H1 (cell line): Measurements from ENCODE around the gene SEC24B. TPM values are rescaled to one million over a fixed set of nuclear protein-coding genes. Genes with fewer than 3 reads are reported as not detected.

Source experiments
- CTCF ChIA-PET: fragments of 300-600 bp; sonication (Branson Sonifier 250); formaldehyde crosslinking; loops from one replicate; lab custom pipeline; 2021; ENCODE audit not compliant: partially characterized antibody; lab: Charles Lee
- POLR2A ChIA-PET: fragments of 300-600 bp; sonication (Branson Sonifier 250); formaldehyde crosslinking; loops from one replicate; lab custom pipeline; 2021; ENCODE audit warnings: inconsistent platforms; ENCODE audit not compliant: partially characterized antibody; lab: Charles Lee
- DNase-seq, 2 experiments: peaks; one replicate each; pipeline versions ENCODE4 v3.0.0 to v3.0.0-alpha.2; 2010 to 2022; ENCODE audit warnings: low spot score in 2 of 2, low read depth in 1 of 2, mixed read lengths in 1 of 2
- FAIRE-seq: peaks from 2 replicates; lab custom pipeline; 2011; peaks lifted over from hg19 to GRCh38; lab: Jason Lieb, UNC
- H2AFZ ChIP-seq: 2 replicates; pipeline ENCODE4 v1.8.1; 2012; ENCODE audit warnings: low read length, inconsistent platforms
- H2AK5ac ChIP-seq: 2 replicates; pipeline ENCODE4 v1.6.1; 2013; ENCODE audit warnings: low read depth, low read length
- H2BK120ac ChIP-seq: replicated peaks from 2 replicates; pipeline ENCODE3; 2013; ENCODE audit warnings: low read depth, low read length, inconsistent platforms
- H2BK12ac ChIP-seq: 2 replicates; pipeline ENCODE4 v1.6.1; 2013; ENCODE audit warnings: low read depth, low read length
- H2BK15ac ChIP-seq: 2 replicates; pipeline ENCODE4 v1.6.1; 2013; ENCODE audit warnings: low read length
- H2BK20ac ChIP-seq: 2 replicates; pipeline ENCODE4 v1.6.1; 2013; ENCODE audit warnings: low read length
- H2BK5ac ChIP-seq: 2 replicates; pipeline ENCODE4 v1.6.1; 2013; ENCODE audit warnings: low read depth, low read length
- H3K14ac ChIP-seq: 2 replicates; pipeline ENCODE4 v1.6.1; 2013; ENCODE audit warnings: inconsistent platforms; ENCODE audit not compliant: insufficient read length
- H3K18ac ChIP-seq: 2 replicates; pipeline ENCODE4 v1.6.1; 2013; ENCODE audit warnings: low read length; ENCODE audit errors: extremely low read depth
- H3K23ac ChIP-seq: 2 replicates; pipeline ENCODE4 v1.6.1; 2013; ENCODE audit warnings: inconsistent platforms; ENCODE audit not compliant: insufficient read length
- H3K23me2 ChIP-seq: 2 replicates; pipeline ENCODE4 v1.6.1; 2013; ENCODE audit warnings: low read depth, low read length
- H3K27ac ChIP-seq: 2 replicates; pipeline ENCODE4 v1.6.1; 2011; ENCODE audit warnings: low read depth, low read length, inconsistent platforms
- H3K27me3 ChIP-seq, 4 experiments: replicated peaks in 1 of 4; 1 replicate in 1 of 4; 2 replicates in 3 of 4; pipeline versions ENCODE4 v1.6.1 to v1.8.1; 2011 to 2013; ENCODE audit warnings: low read length in 3 of 4, mild to moderate bottlenecking in 3 of 4, inconsistent platforms in 2 of 4, mixed read lengths in 2 of 4, moderate library complexity in 1 of 4; ENCODE audit not compliant: control insufficient read depth in 3 of 4, insufficient read depth in 3 of 4; ENCODE audit errors: extremely low read depth in 1 of 4
- H3K36me3 ChIP-seq, 4 experiments: 2 replicates each; pipeline versions ENCODE4 v1.6.1 to v1.8.1; 2011 to 2013; ENCODE audit warnings: mild to moderate bottlenecking in 4 of 4, low read length in 3 of 4, moderate library complexity in 2 of 4, control low read depth in 1 of 4, inconsistent platforms in 1 of 4; ENCODE audit not compliant: insufficient read depth in 4 of 4, control insufficient read depth in 2 of 4
- H3K4ac ChIP-seq: replicated peaks from 2 replicates; pipeline ENCODE3; 2013; ENCODE audit warnings: low read length, low read depth, mixed read lengths, inconsistent platforms; ENCODE audit not compliant: insufficient read length
- H3K4me1 ChIP-seq, 4 experiments: replicated peaks in 1 of 4; 1 replicate in 1 of 4; 2 replicates in 3 of 4; pipeline versions ENCODE4 v1.6.1 to v1.8.1; 2011 to 2013; ENCODE audit warnings: low read length in 3 of 4, inconsistent platforms in 2 of 4, mixed read lengths in 1 of 4; ENCODE audit not compliant: insufficient read depth in 4 of 4, control insufficient read depth in 3 of 4
- H3K4me2 ChIP-seq, 2 experiments: 2 replicates each; pipeline versions ENCODE4 v1.6.1 to v1.8.1; 2011 to 2013; ENCODE audit warnings: low read depth in 2 of 2, low read length in 2 of 2, control low read depth in 1 of 2, inconsistent platforms in 1 of 2, mild to moderate bottlenecking in 1 of 2; ENCODE audit not compliant: insufficient read depth in 1 of 2
- H3K4me3 ChIP-seq, 4 experiments: fragments of 200-600, 300-600 bp in 1 of 4; sonication (generic), shearing (Covaris generic), sonication (Bioruptor Twin) in 1 of 4; 2 replicates each; pipeline versions ENCODE4 v1.5.1 to v1.8.1; 2011 to 2016; ENCODE audit warnings: low read length in 4 of 4, low read depth in 3 of 4, control low read depth in 2 of 4, inconsistent platforms in 2 of 4, mild to moderate bottlenecking in 2 of 4, mixed read lengths in 1 of 4, moderate library complexity in 1 of 4; ENCODE audit not compliant: insufficient read depth in 2 of 4; ENCODE audit errors: extremely low read depth in 1 of 4
- H3K56ac ChIP-seq: replicated peaks from 2 replicates; pipeline ENCODE3; 2013; ENCODE audit warnings: low read depth, mild to moderate bottlenecking, mixed read lengths, low read length, inconsistent platforms; ENCODE audit not compliant: insufficient read length
- H3K79me1 ChIP-seq: 2 replicates; pipeline ENCODE4 v1.6.1; 2013; ENCODE audit warnings: low read depth, low read length, control low read depth
- H3K79me2 ChIP-seq, 2 experiments: 2 replicates each; pipeline versions ENCODE4 v1.6.1 to v1.8.1; 2012 to 2013; ENCODE audit warnings: low read length in 2 of 2, mild to moderate bottlenecking in 2 of 2, inconsistent platforms in 1 of 2; ENCODE audit not compliant: insufficient read depth in 2 of 2, control insufficient read depth in 1 of 2
- H3K9ac ChIP-seq, 4 experiments: replicated peaks in 1 of 4; 1 replicate in 1 of 4; 2 replicates in 3 of 4; pipeline versions ENCODE4 v1.6.1 to v1.8.1; 2011 to 2013; ENCODE audit warnings: low read depth in 3 of 4, low read length in 3 of 4, control low read depth in 2 of 4, mild to moderate bottlenecking in 2 of 4, moderate library complexity in 2 of 4, inconsistent platforms in 1 of 4; ENCODE audit errors: extremely low read depth in 1 of 4
- H3K9me3 ChIP-seq, 2 experiments: 2 replicates each; pipeline versions ENCODE4 v1.6.1 to v1.8.1; 2012 to 2013; ENCODE audit warnings: mild to moderate bottlenecking in 2 of 2, moderate library complexity in 2 of 2, control low read depth in 1 of 2, inconsistent platforms in 1 of 2, low read depth in 1 of 2, low read length in 1 of 2, mixed read lengths in 1 of 2; ENCODE audit not compliant: insufficient read depth in 2 of 2
- H4K20me1 ChIP-seq, 2 experiments: replicated peaks in 1 of 2; 2 replicates each; pipeline versions ENCODE3 to v1.8.1; 2011 to 2013; ENCODE audit warnings: inconsistent platforms in 2 of 2, low read length in 2 of 2, mild to moderate bottlenecking in 1 of 2; ENCODE audit not compliant: insufficient read depth in 2 of 2, control insufficient read depth in 1 of 2
- H4K5ac ChIP-seq: 2 replicates; pipeline ENCODE4 v1.6.1; 2013; ENCODE audit warnings: low read length, low read depth, mixed read lengths, inconsistent platforms; ENCODE audit not compliant: insufficient read length
- H4K8ac ChIP-seq: 2 replicates; pipeline ENCODE4 v1.8.0; 2013; ENCODE audit warnings: mild to moderate bottlenecking, moderate library complexity, low read length, inconsistent platforms; ENCODE audit not compliant: insufficient read depth; ENCODE audit errors: extremely low read depth
- H4K91ac ChIP-seq: replicated peaks from 2 replicates; pipeline ENCODE3; 2013; ENCODE audit warnings: low read length, mixed read lengths, inconsistent platforms; ENCODE audit not compliant: insufficient read length
- CBX8 ChIP-seq: fragments of 300-800, 300-1000 bp; sonication (generic); IDR thresholded peaks from 2 replicates; pipeline ENCODE4 v1.7.1; 2016; ENCODE audit warnings: low read depth, low read length, borderline replicate concordance
- CREB1 ChIP-seq: IDR thresholded peaks from 2 replicates; pipeline ENCODE4 v1.6.1; 2012; ENCODE audit warnings: inconsistent platforms
- CTBP2 ChIP-seq: IDR thresholded peaks from 2 replicates; pipeline ENCODE4 v1.7.0; 2011; ENCODE audit warnings: borderline replicate concordance, mild to moderate bottlenecking, moderate library complexity, mixed read lengths, low read length; ENCODE audit not compliant: insufficient read depth, insufficient read length
- FOSL1 ChIP-seq: IDR thresholded peaks from 2 replicates; pipeline ENCODE4 v1.6.1; 2011; ENCODE audit warnings: mild to moderate bottlenecking, low read depth, low read length, moderate library complexity; ENCODE audit not compliant: insufficient read depth
- HDAC2 ChIP-seq, 2 experiments: fragments of 300-600 bp in 1 of 2; sonication (generic) in 1 of 2; IDR thresholded peaks; 2 replicates each; pipeline ENCODE4 v1.6.1; 2011 to 2012; ENCODE audit warnings: low read depth in 2 of 2, low read length in 2 of 2, mild to moderate bottlenecking in 2 of 2, moderate library complexity in 2 of 2, borderline replicate concordance in 1 of 2, inconsistent platforms in 1 of 2
- POLR2AphosphoS5 ChIP-seq: IDR thresholded peaks from 2 replicates; pipeline ENCODE4 v1.6.1; 2011; ENCODE audit warnings: low read depth, low read length
- SIN3A ChIP-seq, 2 experiments: IDR thresholded peaks in 1 of 2; conservative IDR thresholded peaks in 1 of 2; 2 replicates each; pipeline ENCODE4 v1.6.1; 2011 to 2012; ENCODE audit warnings: low read length in 2 of 2, improper control_type of control experiment in 1 of 2, low read depth in 1 of 2, mild to moderate bottlenecking in 1 of 2
- SP1 ChIP-seq: IDR thresholded peaks from 2 replicates; pipeline ENCODE4 v1.6.1; 2011; ENCODE audit warnings: low read depth, low read length
- SRF ChIP-seq: IDR thresholded peaks from 2 replicates; pipeline ENCODE4 v1.6.1; 2011; ENCODE audit warnings: mild to moderate bottlenecking, low read depth, low read length, moderate library complexity
- SUZ12 ChIP-seq: fragments of 200-600 bp; sonication (generic); IDR thresholded peaks from 2 replicates; pipeline ENCODE4 v1.6.1; 2012; ENCODE audit warnings: mild to moderate bottlenecking, inconsistent platforms, low read length, moderate library complexity, mixed read lengths
- TAF1 ChIP-seq: IDR thresholded peaks from 2 replicates; pipeline ENCODE4 v1.6.1; 2011; ENCODE audit warnings: mild to moderate bottlenecking, low read depth, low read length
- TAF7 ChIP-seq: optimal IDR thresholded peaks from 2 replicates; pipeline ENCODE3; 2011; ENCODE audit warnings: low read depth, mild to moderate bottlenecking, inconsistent platforms, low read length, moderate library complexity, borderline replicate concordance
- polyA plus RNA-seq, 7 experiments: library from polyadenylated mRNA; depleted of rRNA in 3 of 7; stranded (reverse) in 5 of 7; unstranded in 2 of 7; fragments of >200 nt in 5 of 7; fragments of 200-250 nt in 2 of 7; gene quantifications; 1 replicate in 5 of 7; 2 replicates in 1 of 7; 4 replicates in 1 of 7; pipeline versions ENCODE4 v1.2.1 to v1.2.3, GENCODE V29; 2011 to 2013; ENCODE audit warnings: missing spikeins in 2 of 7, mixed read lengths in 2 of 7
- total RNA-seq: library from RNA; stranded (reverse); fragmentation: NEBNext Ultra II Directional; extraction: Animal tissue kit (Norgen Biotek cat#: 25700); gene quantifications from 2 replicates; pipeline ENCODE4 v1.2.1, GENCODE V29; 2021

Gene SEC24B
- total and polyA plus RNA-seq, 2 of the 8 experiments (the other 6 are each of a cell fraction or from before 2014, with no cell fraction given), result 25.6 to 30.9 TPM

- CTCF ChIA-PET, result interaction anchor here (0.9 to 1.2 kb wide), 2 partner anchors 16 to 67 kb away, joined by 3 read pairs; no protein-coding TSS in a partner anchor
- TF ChIP-seq CTBP2 (no peak), FOSL1 (no peak), POLR2AphosphoS5 (no peak), HDAC2 (IDR thresholded peaks at IDR 0.05; ENCODE audit: borderline replicate concordance in 1 of 2, low read depth in 2 of 2, low read length in 2 of 2) (no peak), SP1 (no peak), SRF (no peak), SIN3A (conservative IDR thresholded peaks at IDR 0.05 in 1 of 2, IDR thresholded peaks at IDR 0.05 in 1 of 2; ENCODE audit: low read depth in 1 of 2, low read length in 2 of 2) (no peak), SUZ12 (no peak), TAF7 (no peak), CREB1 (no peak), CBX8 (no peak), TAF1 (no peak)
These were observed 43.4 kb upstream of the SEC24B start for GRCh38 chr4:109390115-109390768.

More at GRCh38 chr4:109390115-109390768, 43.4 kb upstream of the SEC24B start:
- no peak overlapping the region for H3K4me3 ChIP-seq
- no peak overlapping the region for H4K8ac ChIP-seq
- no peaks in the 10 kb centered on the region for H3K36me3 ChIP-seq
- no peak overlapping the region for H3K23ac ChIP-seq
- no peak overlapping the region for H4K5ac ChIP-seq
- no peak for DNase-seq
- POLR2A ChIA-PET, result no interaction called here
- H3K9ac ChIP-seq, result no peak overlapping the region
- H2BK15ac ChIP-seq, result no peak overlapping the region
- no peak overlapping the region for H4K91ac ChIP-seq
- no peak overlapping the region for H2BK120ac ChIP-seq
- no peaks in the 10 kb centered on the region for H4K20me1 ChIP-seq
- H3K4ac ChIP-seq, result no peak overlapping the region
- no peak overlapping the region for H2BK20ac ChIP-seq
- no peak overlapping the region for H3K56ac ChIP-seq
- H3K9me3 ChIP-seq, result no peaks in the 10 kb centered on the region
- no peaks in the 10 kb centered on the region for H3K27me3 ChIP-seq
- no peak overlapping the region for H2AFZ ChIP-seq
- H3K27ac ChIP-seq, result no peak overlapping the region
- no peak overlapping the region for H3K18ac ChIP-seq
- no peak overlapping the region for H3K14ac ChIP-seq
- H3K79me2 ChIP-seq, result no peaks in the 10 kb centered on the region
- no peak overlapping the region for H3K4me2 ChIP-seq
- H2BK5ac ChIP-seq, result no peak overlapping the region
- H2AK5ac ChIP-seq, result no peak overlapping the region
- no peak for FAIRE-seq
- H3K79me1 ChIP-seq, result no peaks in the 10 kb centered on the region
- no peaks in the 10 kb centered on the region; the same call in 1 of the 2 replicates for H3K23me2 ChIP-seq
- H3K4me1 ChIP-seq, result peaks cover 1 to 4% (median 3%) of the 10 kb centered on the region in 4 experiments; a peak in 6 of 7 replicates
- no peak overlapping the region for H2BK12ac ChIP-seq
